Measurements from ENCODE around the gene OR4K14.

OR4K14 gene, protein sequence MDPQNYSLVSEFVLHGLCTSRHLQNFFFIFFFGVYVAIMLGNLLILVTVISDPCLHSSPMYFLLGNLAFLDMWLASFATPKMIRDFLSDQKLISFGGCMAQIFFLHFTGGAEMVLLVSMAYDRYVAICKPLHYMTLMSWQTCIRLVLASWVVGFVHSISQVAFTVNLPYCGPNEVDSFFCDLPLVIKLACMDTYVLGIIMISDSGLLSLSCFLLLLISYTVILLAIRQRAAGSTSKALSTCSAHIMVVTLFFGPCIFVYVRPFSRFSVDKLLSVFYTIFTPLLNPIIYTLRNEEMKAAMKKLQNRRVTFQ

DNA sequence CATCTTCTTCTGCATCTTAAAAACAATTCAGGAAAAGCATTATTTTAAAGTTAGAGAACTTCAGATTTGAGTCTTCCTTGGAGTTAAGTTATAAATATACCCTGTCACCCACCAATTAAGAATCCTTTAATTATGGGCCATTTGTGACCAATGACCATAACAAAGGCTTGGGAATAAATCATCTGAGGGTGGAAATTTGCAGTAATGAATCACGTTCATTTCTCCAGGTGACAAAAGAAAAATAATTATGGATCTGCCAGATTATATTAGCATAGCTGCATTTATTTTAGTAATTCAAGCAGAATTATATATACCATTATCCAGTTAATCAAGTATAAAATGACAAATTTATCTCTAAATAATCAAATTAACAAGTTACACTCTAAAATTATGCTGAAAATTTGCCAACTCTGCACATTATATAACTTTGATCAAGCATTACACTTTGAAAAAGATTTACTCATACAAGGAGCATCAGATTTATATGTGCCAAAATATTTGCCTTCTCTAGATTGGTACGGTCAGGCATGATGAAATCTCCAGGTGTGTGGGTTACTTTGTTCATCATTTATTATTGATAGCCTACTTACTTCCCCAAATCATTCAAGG is at the start of gene OR4K14:
Gene OR4K14, minus strand, starts transcription at position 51 of the 609 bp plus-strand sequence. CDS start 4,114 bp downstream, outside the sequence.
- TF ChIP-seq, protein P1, sequence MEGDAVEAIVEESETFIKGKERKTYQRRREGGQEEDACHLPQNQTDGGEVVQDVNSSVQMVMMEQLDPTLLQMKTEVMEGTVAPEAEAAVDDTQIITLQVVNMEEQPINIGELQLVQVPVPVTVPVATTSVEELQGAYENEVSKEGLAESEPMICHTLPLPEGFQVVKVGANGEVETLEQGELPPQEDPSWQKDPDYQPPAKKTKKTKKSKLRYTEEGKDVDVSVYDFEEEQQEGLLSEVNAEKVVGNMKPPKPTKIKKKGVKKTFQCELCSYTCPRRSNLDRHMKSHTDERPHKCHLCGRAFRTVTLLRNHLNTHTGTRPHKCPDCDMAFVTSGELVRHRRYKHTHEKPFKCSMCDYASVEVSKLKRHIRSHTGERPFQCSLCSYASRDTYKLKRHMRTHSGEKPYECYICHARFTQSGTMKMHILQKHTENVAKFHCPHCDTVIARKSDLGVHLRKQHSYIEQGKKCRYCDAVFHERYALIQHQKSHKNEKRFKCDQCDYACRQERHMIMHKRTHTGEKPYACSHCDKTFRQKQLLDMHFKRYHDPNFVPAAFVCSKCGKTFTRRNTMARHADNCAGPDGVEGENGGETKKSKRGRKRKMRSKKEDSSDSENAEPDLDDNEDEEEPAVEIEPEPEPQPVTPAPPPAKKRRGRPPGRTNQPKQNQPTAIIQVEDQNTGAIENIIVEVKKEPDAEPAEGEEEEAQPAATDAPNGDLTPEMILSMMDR (IDR thresholded peaks at IDR 0.05; ENCODE audit: low read depth, low read length), result no peak
- H3K4me3 ChIP-seq (ENCODE audit: low read depth, low read length), result no peak within 1 kb of the TSS

DNA sequence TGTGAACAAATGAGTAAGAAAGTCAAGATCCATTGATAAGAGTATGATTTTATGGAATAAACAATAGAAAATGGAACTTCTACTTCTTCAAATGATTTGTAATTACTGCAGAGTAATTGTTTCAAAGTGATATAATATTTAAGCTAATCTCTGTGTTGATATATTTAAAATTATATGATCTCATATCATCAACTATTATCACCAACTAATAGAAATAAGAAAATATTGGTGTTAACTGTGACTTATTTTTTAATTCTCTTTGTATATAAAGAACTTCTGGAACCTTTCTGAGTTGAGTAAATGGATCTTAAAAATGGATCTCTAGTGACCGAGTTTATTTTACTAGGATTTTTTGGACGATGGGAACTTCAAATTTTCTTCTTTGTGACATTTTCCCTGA is 40.6 kb upstream of the OR4K14 start, which contains the start of gene OR4L1:
Gene OR4L1, plus strand, starts transcription at position 301 of the 400 bp plus-strand sequence. Its CDS starts 0 bp downstream, at position 301.
- no peak within 1 kb of the TSS for H3K4me3 ChIP-seq (ENCODE audit: low read depth, low read length)
- TF ChIP-seq, protein P1 (IDR thresholded peaks at IDR 0.05; ENCODE audit: low read depth, low read length), result no peak

DNA sequence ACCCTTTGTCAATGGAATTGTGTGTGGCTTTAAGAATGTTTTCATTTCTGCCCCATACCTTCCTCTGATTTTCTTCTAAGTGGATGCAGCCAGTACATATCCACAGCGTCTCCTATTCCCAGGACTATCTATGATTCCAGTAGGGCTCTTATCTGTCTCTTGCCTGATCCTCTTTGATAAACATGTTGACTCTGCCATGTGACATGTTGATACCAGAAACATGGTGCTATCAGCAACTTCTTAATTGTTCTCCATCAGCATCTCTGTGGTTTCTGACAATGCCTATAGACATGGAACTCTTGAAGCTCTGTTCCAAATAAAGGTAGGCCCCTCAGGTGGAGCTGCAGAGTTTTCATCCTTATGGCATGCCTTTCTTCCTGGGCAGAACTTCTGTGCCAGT is 29.1 kb upstream of the OR4K14 start:
- H3K4me3 ChIP-seq (ENCODE audit: low read depth, low read length), result no peak overlapping the region
- TF ChIP-seq, protein P1 (IDR thresholded peaks at IDR 0.05; ENCODE audit: low read depth, low read length), result no peak

DNA sequence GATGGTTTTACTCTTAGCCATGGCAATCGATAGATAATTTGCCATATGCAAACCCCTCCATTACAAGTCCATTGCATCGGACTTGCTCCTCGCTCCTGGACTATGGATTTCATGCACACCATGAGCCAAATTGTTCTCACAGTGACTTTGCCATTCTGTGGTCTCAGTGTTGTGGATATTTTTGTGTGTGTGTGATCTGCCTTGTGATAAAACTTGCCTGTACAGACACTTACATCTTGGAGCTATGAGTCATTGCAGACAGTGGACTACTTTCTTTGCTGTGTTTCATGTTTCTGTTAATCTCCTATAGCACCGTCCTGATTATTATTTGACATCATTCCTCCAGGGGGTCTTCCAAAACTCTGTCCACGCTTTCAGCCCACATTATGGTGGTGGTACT is 25.1 kb upstream of the OR4K14 start:
- no peak overlapping the region for H3K4me3 ChIP-seq (ENCODE audit: low read depth, low read length)
- TF ChIP-seq, protein P1 (IDR thresholded peaks at IDR 0.05; ENCODE audit: low read depth, low read length), result no peak

DNA sequence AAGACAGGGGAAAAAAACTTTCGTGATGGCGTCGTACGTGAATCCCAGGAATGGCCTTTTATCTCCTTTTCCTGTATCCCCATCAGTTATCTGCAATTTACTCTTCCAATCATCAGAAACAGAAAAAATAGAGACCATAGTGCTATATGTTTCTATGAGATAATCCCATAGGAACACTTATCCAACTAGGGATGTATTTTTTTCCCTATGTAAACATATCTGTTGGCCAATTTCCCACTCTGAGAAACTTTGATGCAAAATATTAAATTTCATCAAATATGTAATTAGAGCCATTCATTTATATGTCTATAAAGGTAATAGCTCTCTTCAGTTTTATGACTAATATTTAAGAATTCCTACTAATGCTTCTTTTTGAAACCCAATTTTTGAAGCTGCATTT is 16.8 kb upstream of the OR4K14 start, which contains the start of gene OR4K13:
Gene OR4K13, minus strand, starts transcription at position 101 of the 400 bp plus-strand sequence. CDS start 1,280 bp downstream, outside the sequence.
- TF ChIP-seq, protein P1 (IDR thresholded peaks at IDR 0.05; ENCODE audit: low read depth, low read length), result no peak
- no peak within 1 kb of the TSS for H3K4me3 ChIP-seq (ENCODE audit: low read depth, low read length)

DNA sequence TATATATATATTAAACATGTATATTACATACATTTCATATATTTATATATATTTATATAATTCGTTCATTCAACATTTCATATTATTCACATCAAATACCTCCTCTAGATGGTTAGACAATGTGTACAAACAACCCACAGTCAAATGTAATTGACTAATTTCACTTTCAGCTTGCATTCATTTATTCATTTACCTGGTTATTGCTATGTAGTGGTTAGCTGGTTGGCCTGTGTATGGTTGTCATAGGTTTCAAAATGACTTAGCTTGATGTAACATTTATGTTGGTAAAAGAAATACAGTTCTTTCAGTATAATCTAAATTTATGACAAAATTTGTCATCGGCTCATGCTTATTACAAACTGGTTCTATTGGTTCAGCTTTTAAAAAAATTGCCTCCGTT is 16.3 kb upstream of the OR4K14 start:
- H3K4me3 ChIP-seq (ENCODE audit: low read depth, low read length), result no peak overlapping the region
- TF ChIP-seq, protein P1 (IDR thresholded peaks at IDR 0.05; ENCODE audit: low read depth, low read length), result no peak

DNA sequence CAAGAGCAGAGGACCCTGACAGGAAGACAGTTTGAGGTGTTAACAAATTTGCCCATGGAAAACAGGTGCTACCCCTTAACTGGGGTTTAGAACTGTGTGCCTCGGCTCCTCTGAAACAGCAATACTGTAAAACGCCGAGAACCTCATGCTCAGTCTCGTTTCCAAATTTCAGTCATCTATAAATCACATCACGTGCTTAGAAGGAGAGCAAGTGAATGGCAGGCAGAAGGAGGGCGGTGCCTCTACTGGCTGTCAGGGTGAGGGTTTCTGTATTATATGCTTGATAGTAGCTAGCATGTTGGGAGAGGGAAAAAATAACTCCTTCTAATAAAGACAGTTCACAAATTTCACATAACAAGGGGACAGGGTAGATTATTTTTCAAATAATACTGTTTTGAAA is 12.0 kb upstream of the OR4K14 start:
- H3K4me3 ChIP-seq (ENCODE audit: low read depth, low read length), result no peak overlapping the region
- TF ChIP-seq, protein P1 (IDR thresholded peaks at IDR 0.05; ENCODE audit: low read depth, low read length), result no peak

All from WI38 (cell line).